KOPT-K1 (cell line): ENCODE results near the gene ZDHHC24.
"Not testable (repeated sequence)": the region's sequence is repeated elsewhere in the genome, so short reads cannot be mapped to it uniquely, and the experiment has no call there.

ENCODE experiments used
- H3K27ac ChIP-seq: fragments of 200-600 bp; sonication (generic); 2 replicates; pipeline ENCODE4 v1.5.1; 2016; ENCODE audit warnings: antibody characterized with exemption, mild to moderate bottlenecking, low read depth, low read length; ENCODE audit not compliant: poor library complexity, severe bottlenecking
- H3K36me3 ChIP-seq: fragments of 200-600 bp; sonication (generic); 2 replicates; pipeline ENCODE4 v1.5.1; 2017; ENCODE audit warnings: antibody characterized with exemption, mild to moderate bottlenecking, low read length, moderate library complexity; ENCODE audit not compliant: insufficient read depth
- H3K9me3 ChIP-seq: fragments of 200-600 bp; sonication (generic); 2 replicates; pipeline ENCODE4 v1.5.1; 2017; ENCODE audit warnings: antibody characterized with exemption, low read length, mild to moderate bottlenecking; ENCODE audit not compliant: insufficient read depth, poor library complexity, severe bottlenecking

Gene ZDHHC24

GRCh38 chr11:66545701-66546367 lies at the start of gene ZDHHC24:
Gene ZDHHC24, minus strand, starts transcription at chr11:66546048. Its CDS starts 45 bp downstream, at chr11:66546003.
- Histone ChIP-seq H3K27ac (peak within 1 kb of the TSS; percentile 75), H3K36me3 (peaks cover 21% of the 10 kb centered on the region; the same call in 1 of the 2 replicates), H3K9me3 (no peaks in the 10 kb centered on the region)

- H3K27ac ChIP-seq: peak overlapping the region; percentile 45
- H3K9me3 ChIP-seq: no peaks in the 10 kb centered on the region
- H3K36me3 ChIP-seq: peaks cover 18% of the 10 kb centered on the region
These were observed 49.5 kb upstream of the ZDHHC24 start for GRCh38 chr11:66595245-66595904.

GRCh38 chr11:66593650-66594049 lies 47.8 kb upstream of the ZDHHC24 start:
- H3K27ac ChIP-seq: peak overlapping the region; percentile 67

GRCh38 chr11:66593303-66593635 lies 47.4 kb upstream of the ZDHHC24 start:
- H3K36me3 ChIP-seq: no peaks in the 10 kb centered on the region
- H3K27ac ChIP-seq: peak overlapping the region; percentile 67
- no peaks in the 10 kb centered on the region for H3K9me3 ChIP-seq

More at GRCh38 chr11:66593650-66594049, 47.8 kb upstream of the ZDHHC24 start:
- peaks cover under 1% of the 10 kb centered on the region; the same call in 1 of the 2 replicates for H3K36me3 ChIP-seq
- H3K9me3 ChIP-seq: no peaks in the 10 kb centered on the region

GRCh38 chr11:66592457-66593302 lies 46.8 kb upstream of the ZDHHC24 start, which contains the start of the genes CCDC87 and CCS:
Gene CCDC87, minus strand, starts transcription at chr11:66593063. Its CDS starts 48 bp downstream, at chr11:66593015.
Gene CCS, plus strand, starts transcription at chr11:66593185. Its CDS starts 77 bp downstream, at chr11:66593262.
- H3K9me3 ChIP-seq: no peaks in the 10 kb centered on the region
- peak within 1 kb of the TSS; percentile 67 for H3K27ac ChIP-seq
- no peaks in the 10 kb centered on the region for H3K36me3 ChIP-seq

GRCh38 chr11:66591175-66591574 lies 45.3 kb upstream of the ZDHHC24 start:
- no peak overlapping the region for H3K27ac ChIP-seq
- no peaks in the 10 kb centered on the region for H3K36me3 ChIP-seq
- no peaks in the 10 kb centered on the region for H3K9me3 ChIP-seq

- H3K27ac ChIP-seq: no peak overlapping the region
- H3K9me3 ChIP-seq: no peaks in the 10 kb centered on the region
- no peaks in the 10 kb centered on the region for H3K36me3 ChIP-seq
These were observed 44.3 kb upstream of the ZDHHC24 start for GRCh38 chr11:66589996-66590675.

- not testable (repeated sequence) for H3K9me3 ChIP-seq, H3K27ac ChIP-seq, H3K36me3 ChIP-seq
These were observed 43.5 kb upstream of the ZDHHC24 start for GRCh38 chr11:66589315-66589714.

- peaks cover 12% of the 10 kb centered on the region for H3K9me3 ChIP-seq
- no peak overlapping the region for H3K27ac ChIP-seq
- H3K36me3 ChIP-seq: no peaks in the 10 kb centered on the region
These were observed 40.3 kb upstream of the ZDHHC24 start for GRCh38 chr11:66586136-66586535.

GRCh38 chr11:66585447-66585846 lies 39.6 kb upstream of the ZDHHC24 start:
- H3K9me3 ChIP-seq: peaks cover 12% of the 10 kb centered on the region
- not testable (repeated sequence) for H3K27ac ChIP-seq, H3K36me3 ChIP-seq

- not testable (repeated sequence) for H3K36me3 ChIP-seq, H3K27ac ChIP-seq
- peaks cover 12% of the 10 kb centered on the region for H3K9me3 ChIP-seq
These were observed 36.8 kb upstream of the ZDHHC24 start for GRCh38 chr11:66582565-66583147.

GRCh38 chr11:66581261-66581660 lies 35.4 kb upstream of the ZDHHC24 start:
- Histone ChIP-seq H3K9me3 (peaks cover 12% of the 10 kb centered on the region), H3K36me3 (no peaks in the 10 kb centered on the region), H3K27ac (no peak overlapping the region)

GRCh38 chr11:66580803-66581202 lies 35.0 kb upstream of the ZDHHC24 start:
- Histone ChIP-seq H3K9me3 (peaks cover 12% of the 10 kb centered on the region), H3K36me3 (no peaks in the 10 kb centered on the region), H3K27ac (no peak overlapping the region)

GRCh38 chr11:66579017-66579606 lies 33.3 kb upstream of the ZDHHC24 start:
- Histone ChIP-seq H3K9me3 (peaks cover 12% of the 10 kb centered on the region), H3K27ac (no peak overlapping the region), H3K36me3 (no peaks in the 10 kb centered on the region)
